GOT3 (cell line): ENCODE data around the gene HES1.

Source experiments
- DNase-seq: peaks from one replicate; lab custom pipeline; 2025; ENCODE audit warnings: mixed read lengths; lab: John Stamatoyannopoulos, UW

Gene HES1

DNA sequence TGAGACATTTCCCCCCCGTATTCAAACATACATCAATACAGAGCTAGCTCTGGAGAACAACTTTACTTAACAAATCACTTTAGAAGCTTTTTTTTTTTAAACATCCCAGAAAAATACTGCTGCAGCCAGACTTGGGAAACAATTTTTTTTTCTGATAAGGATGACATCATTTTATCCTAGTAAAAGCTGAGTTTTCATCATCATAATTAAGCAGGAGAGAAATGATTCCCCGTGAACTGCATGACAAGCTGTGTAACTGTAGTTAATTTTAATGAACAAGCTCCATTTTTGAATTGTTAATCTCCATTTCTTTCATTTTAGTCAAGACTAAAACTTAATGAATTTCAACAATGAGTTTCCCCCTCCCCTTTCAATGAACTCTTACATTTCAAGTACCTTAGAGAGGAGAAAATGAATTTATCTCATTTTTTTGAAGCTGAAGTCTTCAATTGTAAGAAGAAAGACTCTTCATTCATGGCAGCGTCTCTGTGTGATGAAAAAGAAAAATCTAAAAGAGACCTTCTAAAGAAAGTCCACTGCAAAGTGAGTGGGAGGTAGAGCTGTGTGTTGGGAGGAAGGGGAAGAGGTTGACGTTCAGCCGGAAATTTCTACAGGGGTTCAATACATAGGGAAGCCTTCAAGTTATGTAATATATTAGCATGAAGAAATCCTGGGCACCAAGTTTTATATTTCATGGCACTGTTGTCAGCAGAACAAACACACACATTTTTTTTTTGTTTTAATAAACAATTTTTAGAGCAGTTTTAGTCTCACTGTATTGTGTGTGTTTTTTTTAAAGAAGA, 31.7 kb downstream of the HES1 start:
- no peak for DNase-seq

DNA sequence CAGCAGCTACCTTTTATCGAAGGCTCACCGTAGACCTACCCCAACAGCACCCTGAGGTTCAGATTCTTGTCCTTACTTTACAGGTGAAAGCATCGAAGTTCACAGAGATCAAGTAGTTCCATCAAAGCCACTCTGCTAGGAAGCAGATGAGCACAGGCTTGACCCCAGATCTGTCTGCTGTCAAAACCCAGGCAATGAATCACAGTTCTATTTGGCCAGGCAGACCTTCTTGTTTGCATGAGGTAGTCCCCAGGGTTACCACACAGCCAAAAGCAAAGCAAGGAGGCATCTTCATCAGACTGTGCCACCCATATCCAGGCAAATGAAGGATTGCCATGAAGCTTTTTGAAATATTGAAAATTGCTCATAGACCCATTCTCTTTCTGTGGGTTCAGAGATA, 33.0 kb downstream of the HES1 start:
- no peak for DNase-seq

GRCh38 chr3:194169595-194169994, 33.6 kb downstream of the HES1 start:
- no peak for DNase-seq

- DNase-seq: no peak
These were observed 34.8 kb downstream of the HES1 start for GRCh38 chr3:194170793-194171192.

DNA sequence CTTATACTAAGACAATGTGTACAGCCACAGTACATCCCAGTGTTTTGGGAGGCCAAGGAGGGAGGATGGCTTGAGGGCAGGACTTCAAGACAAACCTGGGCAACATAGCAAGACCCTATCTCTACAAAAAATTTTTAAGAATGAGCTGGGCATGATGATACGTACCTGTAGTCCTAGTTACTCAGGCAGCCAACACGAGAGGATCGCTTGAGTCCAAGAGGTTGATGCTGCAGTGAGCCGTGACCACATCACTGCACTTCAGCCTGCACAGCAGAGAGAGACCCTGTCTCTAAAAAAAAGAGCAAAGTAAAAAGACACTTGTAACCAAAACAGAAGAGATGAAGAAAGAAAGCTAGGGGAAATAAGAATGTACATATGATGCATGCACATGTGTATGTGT, 38.5 kb downstream of the HES1 start:
- DNase-seq: no peak

DNA sequence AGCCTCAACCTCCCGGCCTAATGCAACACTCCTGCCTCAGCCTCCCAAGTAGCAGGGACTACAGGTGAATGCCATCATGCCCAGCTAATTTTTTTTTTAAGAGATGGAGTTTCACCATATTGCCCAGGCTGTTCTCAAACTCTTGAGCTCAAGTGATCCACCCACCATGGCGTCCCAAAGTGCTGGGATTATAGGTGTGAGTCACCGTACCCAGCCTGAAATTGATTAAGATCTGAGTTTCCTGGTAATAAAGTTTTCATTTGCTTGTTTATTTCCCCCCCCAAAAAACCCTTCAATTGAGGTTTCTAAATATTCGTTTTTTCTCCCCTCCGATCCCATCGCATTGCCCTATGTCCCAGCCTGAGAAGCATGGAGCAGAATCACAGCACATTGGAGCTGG, 39.0 kb downstream of the HES1 start:
- DNase-seq: no peak

- no peak for DNase-seq
These were observed 40.5 kb downstream of the HES1 start for GRCh38 chr3:194176274-194176991.

- DNase-seq: no peak
These were observed 41.2 kb downstream of the HES1 start for GRCh38 chr3:194177141-194177540.

DNA sequence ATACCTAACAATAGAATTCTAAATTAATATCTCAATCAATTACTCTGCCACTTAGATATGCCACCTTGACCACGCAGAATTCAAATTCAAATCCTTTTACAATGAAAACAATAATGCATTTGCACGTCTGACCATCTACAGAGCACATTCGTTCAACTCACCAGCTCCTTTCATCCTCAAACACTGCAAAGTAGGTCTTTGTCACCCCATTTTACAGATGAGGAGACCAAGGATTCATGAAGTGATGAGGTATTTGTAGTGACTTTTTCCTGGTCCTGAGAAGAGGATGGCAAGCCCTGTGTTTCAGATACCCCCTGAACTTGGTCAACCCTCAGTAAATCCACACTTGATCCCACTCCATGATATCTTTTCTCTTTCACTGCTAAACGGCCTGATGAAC, 42.2 kb downstream of the HES1 start:
- no peak for DNase-seq

GRCh38 chr3:194178669-194179068, 42.7 kb downstream of the HES1 start:
- no peak for DNase-seq

DNA sequence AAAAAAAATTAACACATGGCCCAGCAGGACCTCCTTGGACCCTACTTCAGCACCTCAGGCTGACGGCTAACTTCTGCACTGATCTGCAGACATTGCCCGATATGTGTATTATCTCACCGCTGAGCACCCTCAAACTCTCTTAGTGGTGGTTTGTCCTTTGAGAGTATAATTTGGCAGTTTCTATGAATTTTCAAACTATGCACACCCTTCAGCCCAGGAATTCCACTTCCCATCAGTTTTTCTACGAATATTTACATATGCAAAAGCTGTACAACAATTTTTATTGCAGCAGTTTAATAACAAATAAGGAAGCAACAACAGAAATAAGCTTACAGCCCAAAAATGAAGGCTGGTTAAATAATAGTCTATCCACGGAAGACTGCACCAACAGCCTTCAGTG, 44.6 kb downstream of the HES1 start:
- no peak for DNase-seq

DNA sequence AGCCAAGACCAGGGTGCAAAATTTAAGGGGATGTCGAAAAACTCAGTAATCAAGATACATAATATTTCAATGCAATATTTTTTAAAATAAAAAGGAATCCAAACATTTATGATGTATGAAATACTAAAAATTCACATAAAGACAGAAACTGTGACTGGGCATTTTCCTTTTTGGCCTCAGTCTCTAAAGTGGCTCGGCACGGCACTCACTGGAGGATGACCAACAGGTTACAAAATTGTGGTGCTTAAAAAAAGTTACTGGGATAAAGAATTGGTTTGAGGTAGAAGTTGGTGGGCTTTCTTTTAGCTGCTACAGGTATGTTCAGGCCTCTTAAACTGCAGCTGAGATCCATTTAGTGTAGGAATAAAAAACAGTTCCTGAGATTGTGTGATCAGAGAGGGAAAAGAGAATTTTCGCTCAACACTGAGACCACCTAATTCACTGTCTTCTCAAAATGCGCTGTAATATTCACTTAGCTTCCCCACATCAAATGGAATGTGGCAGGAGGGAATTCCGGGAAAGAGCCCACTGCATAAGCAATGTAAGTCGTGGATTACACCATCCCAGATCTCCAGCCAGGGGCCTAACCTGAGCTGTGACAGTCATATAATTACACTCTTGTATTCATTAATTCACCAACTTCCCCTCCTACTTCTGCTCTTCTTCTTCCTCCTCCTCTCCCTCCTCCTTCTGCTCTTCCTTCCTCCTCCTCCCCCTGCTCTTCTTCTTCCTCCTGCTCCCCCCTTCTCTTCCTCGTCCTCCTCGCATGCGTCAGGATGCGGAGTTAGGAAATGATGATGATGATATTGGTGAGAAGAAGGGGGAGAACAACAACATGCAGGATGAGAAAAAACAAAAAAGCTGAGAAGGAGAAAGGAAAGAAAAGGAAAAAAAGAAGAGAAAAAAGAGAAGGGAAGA, 45.9 kb downstream of the HES1 start:
- DNase-seq: no peak

DNA sequence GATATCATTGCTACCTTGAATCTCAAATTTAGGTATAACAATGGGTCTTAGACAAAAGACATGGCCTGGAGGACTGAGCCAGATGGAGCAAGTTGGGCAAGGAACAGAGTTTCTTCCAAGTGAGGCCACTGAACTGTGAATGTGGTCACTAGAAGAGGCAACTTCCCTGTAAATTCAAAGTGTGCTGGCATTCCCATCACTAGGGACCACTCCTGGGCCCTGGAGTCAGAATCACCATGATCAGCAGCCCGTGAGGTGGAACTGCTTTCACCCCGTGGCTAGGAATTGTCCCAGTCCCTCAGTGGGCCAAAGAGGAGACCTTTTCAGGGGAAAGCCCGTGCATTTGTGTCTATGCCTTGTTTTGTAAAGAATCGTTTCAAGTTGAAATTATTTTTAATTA, 47.3 kb downstream of the HES1 start:
- no peak for DNase-seq

DNA sequence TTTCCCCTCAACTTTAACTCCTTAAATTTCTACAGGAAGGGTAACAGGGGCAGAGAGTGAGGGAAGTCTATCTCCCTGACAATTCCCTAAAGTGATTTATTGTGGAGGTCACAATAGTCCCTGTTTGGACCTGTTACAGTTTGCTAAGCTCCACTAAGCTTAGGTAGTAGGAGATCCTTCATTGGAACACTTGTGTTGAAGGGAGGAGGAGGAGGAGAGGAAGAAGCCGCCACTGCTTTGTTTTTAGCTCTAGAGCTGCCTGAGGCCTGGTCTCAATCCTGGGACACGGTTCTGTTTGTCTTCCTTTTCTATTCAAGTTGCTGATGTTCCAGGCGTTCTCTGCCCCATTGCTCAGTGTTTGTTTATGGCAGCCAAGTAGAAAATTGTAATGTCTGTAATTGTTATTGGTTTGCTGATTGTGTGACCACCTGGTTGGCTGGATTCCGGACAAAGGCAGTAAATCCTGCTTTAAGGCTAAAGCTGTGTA, 48.4 kb downstream of the HES1 start:
- no peak for DNase-seq

GRCh38 chr3:194184801-194185200, 48.9 kb downstream of the HES1 start:
- DNase-seq: no peak

GRCh38 chr3:194185221-194185620, 49.3 kb downstream of the HES1 start:
- no peak for DNase-seq

- no peak for DNase-seq
These were observed 51.4 kb downstream of the HES1 start for GRCh38 chr3:194187233-194187944.
